IMR-90 (cell line): ENCODE measurements around the gene GNAI3.

Experiments used
- BHLHE40 ChIP-seq: fragments of 150-350 bp; IDR thresholded peaks from 2 replicates; pipeline ENCODE4 v1.6.1; 2016; ENCODE audit warnings: mild to moderate bottlenecking, low read depth, low read length
- CHD1 ChIP-seq: IDR thresholded peaks from 2 replicates; pipeline ENCODE4 v1.6.1; 2012; ENCODE audit warnings: low read depth, low read length, improper control_type of control experiment
- CTCF ChIP-seq: conservative IDR thresholded peaks from 2 replicates; pipeline ENCODE4 v1.5.1; 2012; ENCODE audit warnings: mild to moderate bottlenecking, low read depth, low read length, improper control_type of control experiment
- MAFK ChIP-seq: IDR thresholded peaks from 2 replicates; pipeline ENCODE4 v1.6.1; 2012; ENCODE audit warnings: low read depth, low read length, improper control_type of control experiment
- POLR2A ChIP-seq: IDR thresholded peaks from 2 replicates; pipeline ENCODE4 v1.6.1; 2012; ENCODE audit warnings: mild to moderate bottlenecking, low read depth, low read length
- RFX5 ChIP-seq: IDR thresholded peaks from 2 replicates; pipeline ENCODE4 v1.8.0; 2012; ENCODE audit warnings: low read depth, mild to moderate bottlenecking, low read length, moderate library complexity
- SMC3 ChIP-seq: fragments of 150-350 bp; IDR thresholded peaks from 2 replicates; pipeline ENCODE4 v1.6.1; 2016; ENCODE audit warnings: low read depth, mild to moderate bottlenecking, antibody characterized with exemption, low read length, moderate library complexity

- TF ChIP-seq CTCF (no peak), MAFK (no peak), POLR2A (no peak), SMC3 (no peak), CHD1 (no peak), RFX5 (no peak), BHLHE40 (no peak)
Measured at GRCh38 chr1:109626682-109627408, 78.4 kb downstream of the GNAI3 start.
